Endothelial cell of umbilical vein (primary cell): Measurements from ENCODE around the gene ADARB1. TPM values are rescaled to one million over a fixed set of nuclear protein-coding genes. Genes with fewer than 3 reads are reported as not detected.

Experiments used
- BruUV-seq: library from RNA; stranded (reverse); fragments of 400-500 nt; replicated peaks from 2 replicates; lab custom pipeline; 2021; lab: Mats Ljungman, UMichigan
- CTCF ChIA-PET: fragments of 300-600, 350-600 bp; sonication (Branson Sonifier 250); formaldehyde crosslinking; loops from one replicate; lab custom pipeline; 2021; ENCODE audit warnings: antibody characterized with exemption, inconsistent platforms; lab: Charles Lee
- POLR2A ChIA-PET: fragments of 300-600, 350-600 bp; sonication (Branson Sonifier 250); formaldehyde crosslinking; loops from one replicate; lab custom pipeline; 2021; ENCODE audit warnings: antibody characterized with exemption, inconsistent platforms; lab: Charles Lee
- DNase-seq: peaks from one replicate; pipeline ENCODE4 v3.0.0-alpha.2; 2011; ENCODE audit warnings: low read depth, low spot score
- FAIRE-seq: peaks from 2 replicates; lab custom pipeline; 2011; peaks lifted over from hg19 to GRCh38; lab: Jason Lieb, UNC
- H2AFZ ChIP-seq: 2 replicates; pipeline ENCODE4 v1.6.0; 2012; ENCODE audit warnings: low read depth, low read length, control low read depth, inconsistent platforms
- H3K27ac ChIP-seq: 2 replicates; pipeline ENCODE4 v1.5.1; 2011; ENCODE audit warnings: low read depth, mild to moderate bottlenecking, control low read depth, low read length, moderate library complexity; ENCODE audit not compliant: insufficient read depth
- H3K27me3 ChIP-seq, 2 experiments: 2 replicates each; pipeline versions ENCODE4 v1.6.0 to v1.6.1; 2011; ENCODE audit warnings: low read length in 2 of 2, mixed read lengths in 1 of 2; ENCODE audit not compliant: control insufficient read depth in 2 of 2, insufficient read depth in 2 of 2
- H3K36me3 ChIP-seq, 2 experiments: 2 replicates in 1 of 2; 3 replicates in 1 of 2; pipeline ENCODE4 v1.5.1; 2011; ENCODE audit warnings: low read length in 2 of 2, mild to moderate bottlenecking in 1 of 2, moderate library complexity in 1 of 2; ENCODE audit not compliant: control insufficient read depth in 2 of 2, insufficient read depth in 2 of 2; ENCODE audit errors: extremely low read depth in 1 of 2
- H3K4me1 ChIP-seq: 3 replicates; pipeline ENCODE4 v1.5.1; 2011; ENCODE audit warnings: mild to moderate bottlenecking, low read length; ENCODE audit not compliant: control insufficient read depth, insufficient read depth; ENCODE audit errors: extremely low read depth
- H3K4me2 ChIP-seq: 2 replicates; pipeline ENCODE4 v1.6.1; 2011; ENCODE audit warnings: low read length, control low read depth, mixed read lengths; ENCODE audit not compliant: insufficient read depth
- H3K4me3 ChIP-seq, 3 experiments: fragments of 200-600 bp in 1 of 3; sonication (generic), shearing (Covaris generic) in 1 of 3; replicated peaks in 1 of 3; 2 replicates each; pipeline ENCODE4 v1.5.1; 2011 to 2016; ENCODE audit warnings: control low read depth in 3 of 3, low read length in 3 of 3, mild to moderate bottlenecking in 2 of 3, inconsistent platforms in 1 of 3, low read depth in 1 of 3, moderate library complexity in 1 of 3; ENCODE audit not compliant: insufficient read depth in 1 of 3
- H3K79me2 ChIP-seq: 2 replicates; pipeline ENCODE4 v1.6.0; 2012; ENCODE audit warnings: low read length, inconsistent platforms; ENCODE audit not compliant: control insufficient read depth, insufficient read depth
- H3K9ac ChIP-seq: replicated peaks from 2 replicates; pipeline ENCODE3; 2011; ENCODE audit warnings: low read length, control low read depth; ENCODE audit not compliant: insufficient read depth; ENCODE audit errors: extremely low read depth
- H3K9me1 ChIP-seq: replicated peaks from 3 replicates; pipeline ENCODE4 v1.6.0; 2011; ENCODE audit warnings: mild to moderate bottlenecking, low read length; ENCODE audit not compliant: control insufficient read depth, insufficient read depth; ENCODE audit errors: extremely low read depth
- H3K9me3 ChIP-seq: replicated peaks from 2 replicates; pipeline ENCODE4 v1.5.1; 2012; ENCODE audit warnings: low read length, inconsistent platforms; ENCODE audit not compliant: control insufficient read depth, insufficient read depth
- H4K20me1 ChIP-seq: replicated peaks from 2 replicates; pipeline ENCODE3; 2011; ENCODE audit warnings: mild to moderate bottlenecking, low read length; ENCODE audit not compliant: control insufficient read depth, insufficient read depth; ENCODE audit errors: extremely low read depth
- EZH2 ChIP-seq: IDR thresholded peaks from 2 replicates; pipeline ENCODE4 v1.6.1; 2012; ENCODE audit warnings: borderline replicate concordance, low read depth, mild to moderate bottlenecking, moderate library complexity, low read length, inconsistent platforms; ENCODE audit not compliant: severe bottlenecking
- JUN ChIP-seq: IDR thresholded peaks from 2 replicates; pipeline ENCODE4 v1.6.1; 2011; ENCODE audit warnings: borderline replicate concordance, low read depth; ENCODE audit not compliant: insufficient read length, insufficient read depth
- MYC ChIP-seq: IDR thresholded peaks from one replicate; pipeline ENCODE4 v1.6.1; 2011; ENCODE audit warnings: mild to moderate bottlenecking, low read depth, low read length
- POLR2A ChIP-seq: IDR thresholded peaks from 2 replicates; pipeline ENCODE4 v1.6.1; 2012; ENCODE audit warnings: low read depth, mild to moderate bottlenecking, control low read depth, low read length
- POLR2AphosphoS5 ChIP-seq: IDR thresholded peaks from 2 replicates; pipeline ENCODE4 v1.6.1; 2012; ENCODE audit warnings: low read depth, mild to moderate bottlenecking, control low read depth, low read length, moderate library complexity; ENCODE audit not compliant: insufficient read depth
- dilution Hi-C: fragments of 300-500 bp; cut with MboI; formaldehyde crosslinking; loops from one replicate; pipeline ENCODE4 v1.15.0; 2019; ENCODE audit warnings: low sequenced_read_pairs; ENCODE audit not compliant: extremely low pct_ligation_motif_present
- intact Hi-C: fragments of 100-400 bp; cut with micrococcal nuclease; formaldehyde crosslinking; loops from one replicate; pipeline ENCODE4 v1.10.0; 2022
- polyA plus RNA-seq, 4 experiments: library from polyadenylated mRNA; depleted of rRNA in 3 of 4; stranded (reverse) in 3 of 4; unstranded in 1 of 4; fragments of >200 nt; gene quantifications; 2 replicates each; pipeline versions ENCODE4 v1.2.1 to v1.2.3, GENCODE V29; 2011 to 2012; ENCODE audit warnings: missing spikeins in 1 of 4
- total RNA-seq: library from RNA; stranded (reverse); gene quantifications from 2 replicates; pipeline ENCODE4 v1.2.3, GENCODE V29; 2021
- TF ChIP-seq, protein P1 (sequence below), 2 donors: IDR thresholded peaks; 1 replicate in 1 of 2; 2 replicates in 1 of 2; pipeline ENCODE4 v1.5.1; 2011; ENCODE audit warnings: low read length in 2 of 2, mild to moderate bottlenecking in 2 of 2, moderate library complexity in 2 of 2, control low read depth in 1 of 2, inconsistent platforms in 1 of 2, low read depth in 1 of 2; ENCODE audit not compliant: insufficient read depth in 1 of 2; ENCODE audit errors: extremely low read depth in 1 of 2

Gene ADARB1
- total and polyA plus RNA-seq, 2 donors (not counting 3 experiments of a cell fraction or from before 2014, with no cell fraction given), result 32.5 to 54.3 TPM

DNA sequence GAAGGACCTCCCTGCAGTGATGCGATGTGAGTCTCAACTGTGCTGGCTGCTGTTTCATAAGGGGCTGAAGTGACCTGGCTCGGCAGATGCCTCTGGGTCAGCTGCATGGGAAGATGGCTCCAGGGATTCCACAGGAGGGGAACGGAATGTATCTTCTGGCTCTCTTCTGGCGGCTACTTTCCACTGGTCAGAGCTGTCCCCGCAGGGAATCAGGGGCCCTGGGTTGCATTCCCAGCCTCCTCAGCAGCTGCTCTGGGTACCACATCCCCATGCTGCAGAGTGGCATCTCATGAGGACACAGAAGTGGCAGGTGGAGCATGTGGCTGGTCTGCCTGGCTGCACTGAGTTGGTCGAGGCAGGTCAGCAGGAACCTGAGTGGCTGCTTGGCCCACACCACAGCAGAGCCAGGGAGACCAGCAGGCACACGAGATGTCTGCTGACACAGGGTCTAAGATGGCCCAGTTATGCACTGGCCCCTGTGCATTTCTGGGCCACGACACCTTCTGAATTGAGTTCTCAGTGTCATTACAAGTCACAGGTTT, 170.5 kb downstream of the ADARB1 start:
- no peak overlapping the region for H3K4me2 ChIP-seq
- no peaks in the 10 kb centered on the region for H3K9me3 ChIP-seq
- no peaks in the 10 kb centered on the region for H3K4me1 ChIP-seq
- no peaks in the 10 kb centered on the region for H3K79me2 ChIP-seq
- DNase-seq (no peak), FAIRE-seq (no peak)
- no peak overlapping the region for H3K4me3 ChIP-seq
- CTCF ChIA-PET, result no interaction called here
- intact Hi-C loops (no loop called here), dilution Hi-C loops (no loop called here)
- no peaks in the 10 kb centered on the region for H4K20me1 ChIP-seq
- TF ChIP-seq POLR2AphosphoS5 (no peak), EZH2 (no peak), MYC (no peak), POLR2A (no peak), JUN (no peak)
- TF ChIP-seq, protein P1, sequence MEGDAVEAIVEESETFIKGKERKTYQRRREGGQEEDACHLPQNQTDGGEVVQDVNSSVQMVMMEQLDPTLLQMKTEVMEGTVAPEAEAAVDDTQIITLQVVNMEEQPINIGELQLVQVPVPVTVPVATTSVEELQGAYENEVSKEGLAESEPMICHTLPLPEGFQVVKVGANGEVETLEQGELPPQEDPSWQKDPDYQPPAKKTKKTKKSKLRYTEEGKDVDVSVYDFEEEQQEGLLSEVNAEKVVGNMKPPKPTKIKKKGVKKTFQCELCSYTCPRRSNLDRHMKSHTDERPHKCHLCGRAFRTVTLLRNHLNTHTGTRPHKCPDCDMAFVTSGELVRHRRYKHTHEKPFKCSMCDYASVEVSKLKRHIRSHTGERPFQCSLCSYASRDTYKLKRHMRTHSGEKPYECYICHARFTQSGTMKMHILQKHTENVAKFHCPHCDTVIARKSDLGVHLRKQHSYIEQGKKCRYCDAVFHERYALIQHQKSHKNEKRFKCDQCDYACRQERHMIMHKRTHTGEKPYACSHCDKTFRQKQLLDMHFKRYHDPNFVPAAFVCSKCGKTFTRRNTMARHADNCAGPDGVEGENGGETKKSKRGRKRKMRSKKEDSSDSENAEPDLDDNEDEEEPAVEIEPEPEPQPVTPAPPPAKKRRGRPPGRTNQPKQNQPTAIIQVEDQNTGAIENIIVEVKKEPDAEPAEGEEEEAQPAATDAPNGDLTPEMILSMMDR (IDR thresholded peaks at IDR 0.05; ENCODE audit: extremely low read depth in 1 of 2, insufficient read depth in 1 of 2, low read depth in 1 of 2, low read length in 2 of 2), result no peak
- H3K9ac ChIP-seq, result no peak overlapping the region
- no TSS peak for BruUV-seq
- no peaks in the 10 kb centered on the region for H3K9me1 ChIP-seq
- H3K27me3 ChIP-seq, result peaks cover 2 to 15% of the 10 kb centered on the region in 2 experiments
- no peak overlapping the region for H2AFZ ChIP-seq
- POLR2A ChIA-PET, result no interaction called here
- no peak overlapping the region for H3K27ac ChIP-seq
- no peaks in the 10 kb centered on the region for H3K36me3 ChIP-seq
